Activated CD4-positive, alpha-beta T cell treated with anti-CD3 and anti-CD28 coated beads for 4 hours (primary cell): Measurements from ENCODE around the gene MND1.
A peak's percentile ranks its signal among the peaks of the same experiment; 100 is the strongest.

ENCODE experiments used
- DNase-seq, 2 donors: peaks; one replicate each; pipeline ENCODE4 v3.0.0-alpha.2; 2020

The MND1 gene

GRCh38 chr4:153344131-153345011 is at the start of gene MND1:
MND1 (plus strand) TSS chr4:153344688; CDS start chr4:153344738, 50 bp downstream.
- DNase-seq: peak; percentile 89 to 91

- no peak for DNase-seq
Observed at GRCh38 chr4:153295131-153295755, 49.2 kb upstream of the MND1 start.

GRCh38 chr4:153296040-153296823 is 48.3 kb upstream of the MND1 start:
- no peak for DNase-seq

GRCh38 chr4:153297116-153297515 is 47.4 kb upstream of the MND1 start:
- no peak for DNase-seq

- DNase-seq: no peak
Observed at GRCh38 chr4:153310793-153311192, 33.7 kb upstream of the MND1 start.

GRCh38 chr4:153314915-153315314 is 29.6 kb upstream of the MND1 start:
- DNase-seq: no peak

- peak; percentile 6 to 42 for DNase-seq
Observed at GRCh38 chr4:153318696-153319320, 25.7 kb upstream of the MND1 start.

GRCh38 chr4:153322791-153323190 is 21.7 kb upstream of the MND1 start:
- DNase-seq: no peak

GRCh38 chr4:153324046-153324445 is 20.4 kb upstream of the MND1 start:
- DNase-seq: no peak

GRCh38 chr4:153325558-153325957 is 18.9 kb upstream of the MND1 start:
- DNase-seq: no peak

- DNase-seq: no peak
Observed at GRCh38 chr4:153326513-153326912, 18.0 kb upstream of the MND1 start.

GRCh38 chr4:153327247-153327646 is 17.2 kb upstream of the MND1 start:
- DNase-seq: no peak

GRCh38 chr4:153332936-153333335 is 11.6 kb upstream of the MND1 start:
- DNase-seq: no peak

GRCh38 chr4:153333874-153334273 is 10.6 kb upstream of the MND1 start:
- no peak for DNase-seq

GRCh38 chr4:153335665-153336064 is 8.8 kb upstream of the MND1 start:
- no peak for DNase-seq

- DNase-seq: no peak
Observed at GRCh38 chr4:153337686-153338085, 6.8 kb upstream of the MND1 start.

GRCh38 chr4:153341575-153342090 is 2.9 kb upstream of the MND1 start:
- no peak for DNase-seq

GRCh38 chr4:153342751-153343552 is 1.5 kb upstream of the MND1 start:
- DNase-seq: no peak

- peak; percentile 58 to 65 for DNase-seq
Observed at GRCh38 chr4:153345012-153345981, 809 bp downstream of the MND1 start.

GRCh38 chr4:153346031-153346430 is 1.5 kb downstream of the MND1 start:
- DNase-seq: no peak

- no peak for DNase-seq
Observed at GRCh38 chr4:153346563-153346962, 2.1 kb downstream of the MND1 start.
